Tibial nerve (tissue), 4 donors: Measurements from ENCODE around the gene CYTIP. TPM values are rescaled to one million over a fixed set of nuclear protein-coding genes. Genes with fewer than 3 reads are reported as not detected.

Experiments
- DNase-seq, 2 donors: peaks; one replicate each; pipeline ENCODE4 v3.0.0-alpha.2; 2019; ENCODE audit warnings: low spot score in 2 of 2
- H3K27ac ChIP-seq, 4 donors: fragments of 200-600 bp; sonication (generic) in 3 of 4; one replicate each; pipeline ENCODE4 v1.5.1; 2017 to 2019; ENCODE audit warnings: mild to moderate bottlenecking in 1 of 4
- H3K27me3 ChIP-seq, 2 donors: fragments of 200-600 bp; sonication (generic) in 1 of 2; one replicate each; pipeline versions ENCODE4 v1.5.1 to v1.6.0; 2017 to 2019
- H3K36me3 ChIP-seq, 3 donors: fragments of 200-600 bp; sonication (generic); one replicate each; pipeline ENCODE4 v1.5.1; 2018 to 2019
- H3K4me1 ChIP-seq, 4 donors: fragments of 200-600 bp; sonication (generic) in 3 of 4; one replicate each; pipeline ENCODE4 v1.5.1; 2017 to 2019
- H3K4me3 ChIP-seq, 4 donors: fragments of 200-600 bp; sonication (generic) in 3 of 4; one replicate each; pipeline ENCODE4 v1.5.1; 2017 to 2019; ENCODE audit warnings: mild to moderate bottlenecking in 1 of 4, moderate library complexity in 1 of 4
- H3K9me3 ChIP-seq, 4 donors: fragments of 200-600 bp; sonication (generic) in 3 of 4; one replicate each; pipeline ENCODE4 v1.5.1; 2017 to 2019
- EP300 ChIP-seq, 2 donors: sonication (generic); formaldehyde crosslinking; IDR thresholded peaks; one replicate each; pipeline ENCODE4 v1.6.1; 2017; ENCODE audit warnings: antibody characterized with exemption in 2 of 2, mild to moderate bottlenecking in 1 of 2
- POLR2A ChIP-seq, 2 donors: fragments of 450-650 bp; IDR thresholded peaks; one replicate each; pipeline ENCODE4 v1.6.1; 2017; ENCODE audit warnings: antibody characterized with exemption in 2 of 2, mild to moderate bottlenecking in 2 of 2, moderate library complexity in 2 of 2
- WGBS, 2 donors: methylation state at CpG; one replicate each; pipeline ENCODE4 v1.1.5; 2018; 5-methylcytosine and 5-hydroxymethylcytosine counted together
- total RNA-seq, 4 donors: library from RNA; depleted of rRNA; stranded (reverse); fragments of >200 nt; gene quantifications; one replicate each; pipeline ENCODE4 v1.1.0, GENCODE V29; 2016
- TF ChIP-seq, protein P1 (sequence below), 5 experiments: fragments of 200-600 bp in 3 of 5; fragments of 450-650 bp in 2 of 5; sonication (generic) in 3 of 5; IDR thresholded peaks; one replicate each; pipeline ENCODE4 v1.5.1; 2016 to 2019; ENCODE audit warnings: antibody characterized with exemption in 5 of 5, mild to moderate bottlenecking in 3 of 5, moderate library complexity in 2 of 5

CYTIP gene
- total RNA-seq, 4 donors from 2014 or later = 3.7 to 9.3 (median 8.1) TPM

DNA sequence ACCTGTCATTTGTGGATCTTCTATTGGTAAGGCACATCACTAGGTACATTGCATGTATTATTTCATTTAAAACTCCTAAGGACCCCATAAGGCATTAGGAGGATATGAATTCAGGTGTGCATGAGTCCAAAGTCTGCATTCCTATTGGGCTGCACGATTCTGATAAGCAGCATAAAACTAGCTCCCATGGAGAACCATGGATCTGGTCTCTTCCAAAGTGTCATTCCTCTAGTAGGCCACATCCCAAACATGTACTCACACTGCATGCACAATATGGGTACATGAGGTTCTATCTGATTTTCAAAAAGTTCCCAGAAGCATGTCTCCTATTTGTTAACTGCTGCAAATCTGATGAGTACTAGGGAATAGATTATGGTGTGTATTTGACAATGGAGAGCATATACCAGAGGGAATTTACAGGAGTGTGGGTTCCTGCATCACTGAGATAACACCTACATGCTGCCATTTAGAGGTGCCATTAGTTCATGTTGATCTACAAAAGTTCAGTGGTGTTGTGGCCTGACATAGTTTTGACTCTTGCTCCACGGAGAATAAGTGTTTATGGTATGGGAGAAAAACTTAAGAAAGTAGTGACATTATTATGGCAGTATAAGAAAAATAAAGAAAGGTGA is 11.3 kb downstream of the CYTIP start:
- Histone ChIP-seq H3K4me3 (no peak overlapping the region), H3K4me1 (peaks cover 0 to 16% (median 7%) of the 10 kb centered on the region in 4 donors), H3K9me3 (no peaks in the 10 kb centered on the region), H3K36me3 (no peaks in the 10 kb centered on the region), H3K27me3 (no peaks in the 10 kb centered on the region), H3K27ac (peak overlapping the region in 1 of 4 donors; percentile 7)
- WGBS, 2 donors = 73 to 81% methylated on average over 2 of the region's 2 CpGs
- DNase-seq = no peak
- TF ChIP-seq POLR2A (IDR thresholded peaks at IDR 0.05) (no peak), EP300 (IDR thresholded peaks at IDR 0.05) (no peak)
- TF ChIP-seq, protein P1, sequence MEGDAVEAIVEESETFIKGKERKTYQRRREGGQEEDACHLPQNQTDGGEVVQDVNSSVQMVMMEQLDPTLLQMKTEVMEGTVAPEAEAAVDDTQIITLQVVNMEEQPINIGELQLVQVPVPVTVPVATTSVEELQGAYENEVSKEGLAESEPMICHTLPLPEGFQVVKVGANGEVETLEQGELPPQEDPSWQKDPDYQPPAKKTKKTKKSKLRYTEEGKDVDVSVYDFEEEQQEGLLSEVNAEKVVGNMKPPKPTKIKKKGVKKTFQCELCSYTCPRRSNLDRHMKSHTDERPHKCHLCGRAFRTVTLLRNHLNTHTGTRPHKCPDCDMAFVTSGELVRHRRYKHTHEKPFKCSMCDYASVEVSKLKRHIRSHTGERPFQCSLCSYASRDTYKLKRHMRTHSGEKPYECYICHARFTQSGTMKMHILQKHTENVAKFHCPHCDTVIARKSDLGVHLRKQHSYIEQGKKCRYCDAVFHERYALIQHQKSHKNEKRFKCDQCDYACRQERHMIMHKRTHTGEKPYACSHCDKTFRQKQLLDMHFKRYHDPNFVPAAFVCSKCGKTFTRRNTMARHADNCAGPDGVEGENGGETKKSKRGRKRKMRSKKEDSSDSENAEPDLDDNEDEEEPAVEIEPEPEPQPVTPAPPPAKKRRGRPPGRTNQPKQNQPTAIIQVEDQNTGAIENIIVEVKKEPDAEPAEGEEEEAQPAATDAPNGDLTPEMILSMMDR (IDR thresholded peaks at IDR 0.05) = no peak

DNA sequence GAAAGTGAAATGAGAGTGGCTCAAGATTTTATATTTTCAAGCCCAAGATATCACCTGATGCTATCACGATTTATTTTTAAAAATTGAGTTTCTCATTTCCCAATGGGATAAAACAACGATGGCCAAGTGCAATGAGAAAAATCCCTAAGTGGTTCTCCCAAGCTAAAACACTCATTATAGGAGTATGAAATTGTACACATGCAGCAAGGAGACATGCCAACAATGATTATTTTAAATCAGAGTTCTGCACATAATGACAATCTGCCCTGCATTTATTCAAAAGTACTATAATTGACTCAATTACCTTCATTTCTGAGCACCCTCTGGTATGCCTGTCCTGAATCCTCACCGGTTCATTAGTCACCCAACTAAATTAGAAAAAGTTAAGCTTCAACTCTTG is 12.7 kb downstream of the CYTIP start:
- TF ChIP-seq EP300 (IDR thresholded peaks at IDR 0.05) (no peak), POLR2A (IDR thresholded peaks at IDR 0.05) (no peak)
- TF ChIP-seq, protein P1 (IDR thresholded peaks at IDR 0.05) = no peak
- 84 to 87% methylated on average over 3 of the region's 3 CpGs for WGBS, 2 donors
- no peak for DNase-seq
- no peak overlapping the region for H3K27ac ChIP-seq
- no peaks in the 10 kb centered on the region for H3K27me3 ChIP-seq
- peaks cover 0 to 16% (median 7%) of the 10 kb centered on the region in 4 donors for H3K4me1 ChIP-seq
- peaks cover 0 to 7% (median 0%) of the 10 kb centered on the region in 4 donors for H3K9me3 ChIP-seq
- H3K4me3 ChIP-seq = no peak overlapping the region
- peaks cover 0 to 6% (median 3%) of the 10 kb centered on the region in 3 donors for H3K36me3 ChIP-seq

DNA sequence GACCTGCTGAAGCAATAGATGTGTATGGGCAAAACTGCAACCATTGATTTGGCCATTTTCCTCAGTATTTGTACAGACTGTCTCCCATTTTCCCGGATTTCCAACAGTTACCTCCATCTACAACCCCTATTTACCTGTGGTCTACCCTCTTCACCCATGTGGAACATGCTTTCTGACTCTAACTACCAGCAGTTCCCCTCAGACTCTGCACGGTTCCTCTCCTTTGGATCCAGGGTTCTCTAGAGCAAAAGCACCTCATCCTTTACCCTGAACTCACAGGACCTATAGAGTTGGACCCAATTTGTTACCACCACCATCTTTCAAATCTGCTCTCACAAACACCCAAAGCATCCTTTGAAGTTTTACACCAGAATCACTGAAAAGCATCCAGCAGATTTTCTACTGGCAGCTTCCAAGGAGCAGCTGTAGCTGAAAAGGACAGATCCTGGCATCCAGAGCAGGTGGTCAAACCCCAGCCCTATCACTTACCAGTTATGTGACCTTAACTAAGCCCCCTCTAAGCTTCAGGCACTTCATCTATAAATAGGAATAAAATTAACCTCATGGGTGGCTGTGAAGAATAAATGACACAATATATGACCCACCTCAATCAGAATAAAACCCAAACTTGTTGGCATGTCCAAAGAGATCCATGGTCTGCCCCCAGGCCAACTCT is 15.3 kb downstream of the CYTIP start:
- peaks cover 0 to 10% (median 5%) of the 10 kb centered on the region in 4 donors for H3K4me1 ChIP-seq
- H3K27me3 ChIP-seq = no peaks in the 10 kb centered on the region
- H3K4me3 ChIP-seq = no peak overlapping the region
- 87 to 92% methylated on average over 2 of the region's 2 CpGs for WGBS, 2 donors
- no peak overlapping the region for H3K27ac ChIP-seq
- TF ChIP-seq, protein P1 (IDR thresholded peaks at IDR 0.05) = no peak
- TF ChIP-seq POLR2A (IDR thresholded peaks at IDR 0.05) (no peak), EP300 (IDR thresholded peaks at IDR 0.05) (no peak)
- no peak for DNase-seq
- H3K36me3 ChIP-seq = peaks cover 0 to 6% (median 3%) of the 10 kb centered on the region in 3 donors
- peaks cover 0 to 12% (median 0%) of the 10 kb centered on the region in 4 donors for H3K9me3 ChIP-seq

DNA sequence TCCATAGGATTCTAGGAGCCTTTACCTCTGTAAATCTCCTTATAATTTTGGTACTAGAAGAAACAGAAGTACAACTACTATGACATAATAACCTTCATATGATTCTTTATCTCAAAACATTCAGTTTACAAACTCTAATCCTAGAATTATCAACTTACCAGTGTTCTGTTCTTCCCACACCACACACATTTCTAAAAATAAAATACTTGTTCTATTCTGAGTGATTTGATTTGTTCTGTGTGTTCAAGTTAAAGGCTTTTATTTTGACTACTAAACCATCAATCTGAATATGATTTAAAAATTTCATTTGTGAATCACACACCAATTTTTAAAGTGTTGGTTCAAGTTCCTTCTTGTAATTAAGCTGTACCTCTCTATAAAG is 16.0 kb downstream of the CYTIP start:
- H3K27me3 ChIP-seq = no peaks in the 10 kb centered on the region
- TF ChIP-seq POLR2A (IDR thresholded peaks at IDR 0.05) (no peak), EP300 (IDR thresholded peaks at IDR 0.05) (no peak)
- TF ChIP-seq, protein P1 (IDR thresholded peaks at IDR 0.05) = no peak
- H3K4me3 ChIP-seq = no peak overlapping the region
- peaks cover 0 to 3% (median 1%) of the 10 kb centered on the region in 4 donors for H3K4me1 ChIP-seq
- DNase-seq = no peak
- no peak overlapping the region for H3K27ac ChIP-seq
- H3K36me3 ChIP-seq = peaks cover 0 to 6% (median 3%) of the 10 kb centered on the region in 3 donors
- H3K9me3 ChIP-seq = peaks cover 0 to 12% (median 0%) of the 10 kb centered on the region in 4 donors
